ENCODE measurements around the gene RB1. TPM values are rescaled to one million over a fixed set of nuclear protein-coding genes. Genes with fewer than 3 reads are reported as not detected.

The RB1 gene
- total RNA-seq, 1 experiment from 2014 or later, result 43.4 TPM

DNA sequence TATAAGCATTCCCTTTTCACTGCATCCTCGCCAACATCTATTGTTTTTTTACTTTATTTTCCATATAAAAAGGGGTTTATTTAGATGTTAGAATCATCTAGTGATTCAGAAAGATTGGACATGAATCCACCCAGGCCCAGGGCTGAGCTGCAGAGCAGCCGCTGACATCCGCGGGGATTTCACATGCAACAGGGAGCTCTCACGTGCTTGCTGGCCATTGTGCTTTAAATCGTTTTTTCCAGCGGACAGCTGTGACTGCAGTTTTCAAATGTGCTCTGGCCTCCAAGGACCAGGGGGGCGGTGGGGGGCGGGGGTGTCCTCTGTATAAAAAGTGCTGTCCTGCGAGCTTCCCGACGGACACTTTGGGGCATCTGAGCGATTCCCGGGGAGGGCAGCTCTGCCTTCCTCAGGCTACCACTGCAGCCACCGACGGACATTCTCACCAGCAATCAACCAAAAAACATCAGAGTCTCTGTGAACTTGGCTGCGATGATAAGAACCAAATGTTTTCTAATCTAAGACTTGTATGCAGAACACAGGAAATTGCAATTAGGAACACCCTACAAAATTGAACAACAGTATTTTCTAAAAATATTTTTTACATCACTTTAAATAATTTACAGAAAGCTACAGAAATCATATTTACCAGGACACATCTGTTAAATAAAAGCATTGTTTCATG, 12.6 kb downstream of the RB1 start:
- H3K4me3 Mint-ChIP-seq (ENCODE audit: unreplicated experiment), result no peak overlapping the region
- POLR2A ChIA-PET, result no interaction called here
- no peak for DNase-seq (ENCODE audit: unreplicated experiment)
- no peak overlapping the region for H3K27ac Mint-ChIP-seq (ENCODE audit: low read depth, unreplicated experiment)
- intact Hi-C loops (cut with micrococcal nuclease), result no loop called here
- no TSS peak for BruUV-seq (replicated peaks)
- CTCF ChIA-PET, result interaction anchor here (0.7 kb wide), 1 partner anchor 189 kb away, joined by 5 read pairs; no protein-coding TSS in a partner anchor
- no peaks in the 10 kb centered on the region for H3K9me3 Mint-ChIP-seq (ENCODE audit: unreplicated experiment)
- TF ChIP-seq, protein P1, sequence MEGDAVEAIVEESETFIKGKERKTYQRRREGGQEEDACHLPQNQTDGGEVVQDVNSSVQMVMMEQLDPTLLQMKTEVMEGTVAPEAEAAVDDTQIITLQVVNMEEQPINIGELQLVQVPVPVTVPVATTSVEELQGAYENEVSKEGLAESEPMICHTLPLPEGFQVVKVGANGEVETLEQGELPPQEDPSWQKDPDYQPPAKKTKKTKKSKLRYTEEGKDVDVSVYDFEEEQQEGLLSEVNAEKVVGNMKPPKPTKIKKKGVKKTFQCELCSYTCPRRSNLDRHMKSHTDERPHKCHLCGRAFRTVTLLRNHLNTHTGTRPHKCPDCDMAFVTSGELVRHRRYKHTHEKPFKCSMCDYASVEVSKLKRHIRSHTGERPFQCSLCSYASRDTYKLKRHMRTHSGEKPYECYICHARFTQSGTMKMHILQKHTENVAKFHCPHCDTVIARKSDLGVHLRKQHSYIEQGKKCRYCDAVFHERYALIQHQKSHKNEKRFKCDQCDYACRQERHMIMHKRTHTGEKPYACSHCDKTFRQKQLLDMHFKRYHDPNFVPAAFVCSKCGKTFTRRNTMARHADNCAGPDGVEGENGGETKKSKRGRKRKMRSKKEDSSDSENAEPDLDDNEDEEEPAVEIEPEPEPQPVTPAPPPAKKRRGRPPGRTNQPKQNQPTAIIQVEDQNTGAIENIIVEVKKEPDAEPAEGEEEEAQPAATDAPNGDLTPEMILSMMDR (IDR thresholded peaks at IDR 0.05; ENCODE audit: unreplicated experiment), result no peak
- peaks cover 51% of the 10 kb centered on the region for H3K36me3 Mint-ChIP-seq (ENCODE audit: insufficient read depth, unreplicated experiment)
- no peaks in the 10 kb centered on the region for H3K4me1 Mint-ChIP-seq (ENCODE audit: insufficient read depth, unreplicated experiment)
- H3K27me3 Mint-ChIP-seq (ENCODE audit: insufficient read depth, unreplicated experiment), result no peaks in the 10 kb centered on the region

GRCh38 chr13:48316826-48317510, 13.4 kb downstream of the RB1 start:
- Mint-ChIP-seq H3K27ac (ENCODE audit: low read depth, unreplicated experiment) (no peak overlapping the region), H3K4me3 (ENCODE audit: unreplicated experiment) (no peak overlapping the region), H3K36me3 (ENCODE audit: insufficient read depth, unreplicated experiment) (peaks cover 48% of the 10 kb centered on the region), H3K27me3 (ENCODE audit: insufficient read depth, unreplicated experiment) (no peaks in the 10 kb centered on the region), H3K9me3 (ENCODE audit: unreplicated experiment) (no peaks in the 10 kb centered on the region), H3K4me1 (ENCODE audit: insufficient read depth, unreplicated experiment) (no peaks in the 10 kb centered on the region)
- ChIA-PET POLR2A (no interaction called here), CTCF (interaction anchor here (0.7 to 1.0 kb wide), 2 partner anchors 10 to 440 kb away, joined by 3 read pairs; no protein-coding TSS in a partner anchor)
- BruUV-seq (replicated peaks), result no TSS peak
- TF ChIP-seq, protein P1 (IDR thresholded peaks at IDR 0.05; ENCODE audit: unreplicated experiment), result no peak
- intact Hi-C loops (cut with micrococcal nuclease), result no loop called here
- DNase-seq (ENCODE audit: unreplicated experiment), result no peak

- Mint-ChIP-seq H3K9me3 (ENCODE audit: unreplicated experiment) (no peaks in the 10 kb centered on the region), H3K27me3 (ENCODE audit: insufficient read depth, unreplicated experiment) (no peaks in the 10 kb centered on the region), H3K27ac (ENCODE audit: low read depth, unreplicated experiment) (no peak overlapping the region), H3K4me3 (ENCODE audit: unreplicated experiment) (no peak overlapping the region), H3K36me3 (ENCODE audit: insufficient read depth, unreplicated experiment) (peaks cover 40% of the 10 kb centered on the region), H3K4me1 (ENCODE audit: insufficient read depth, unreplicated experiment) (no peaks in the 10 kb centered on the region)
- BruUV-seq (replicated peaks), result no TSS peak
- ChIA-PET CTCF (interaction anchor here (0.6 to 1.0 kb wide), 2 partner anchors 11 to 124 kb away, joined by 3 read pairs; no protein-coding TSS in a partner anchor), POLR2A (interaction anchor here (0.6 kb wide), 1 partner anchor 241 kb away, joined by 3 read pairs; no protein-coding TSS in a partner anchor)
- intact Hi-C loops (cut with micrococcal nuclease), result no loop called here
- TF ChIP-seq, protein P1 (IDR thresholded peaks at IDR 0.05; ENCODE audit: unreplicated experiment), result no peak
- no peak for DNase-seq (ENCODE audit: unreplicated experiment)
Measured at GRCh38 chr13:48317511-48318376, 14.2 kb downstream of the RB1 start.

All from MCF 10A (cell line).